GM23248 (cell line): Measurements from ENCODE around the gene SRSF11.

Source experiments
- EZH2 ChIP-seq: fragments of 200-600 bp; sonication (generic); IDR thresholded peaks from 2 replicates; pipeline ENCODE4 v1.6.1; 2018; ENCODE audit warnings: antibody characterized with exemption, mild to moderate bottlenecking; ENCODE audit not compliant: insufficient read depth, poor library complexity, severe bottlenecking
- EZH2phosphoT487 ChIP-seq: fragments of 200-600 bp; sonication (generic); IDR thresholded peaks from 2 replicates; pipeline ENCODE4 v1.6.1; 2018; ENCODE audit warnings: antibody characterized with exemption, moderate library complexity, mild to moderate bottlenecking, low read depth; ENCODE audit not compliant: insufficient read depth

DNA sequence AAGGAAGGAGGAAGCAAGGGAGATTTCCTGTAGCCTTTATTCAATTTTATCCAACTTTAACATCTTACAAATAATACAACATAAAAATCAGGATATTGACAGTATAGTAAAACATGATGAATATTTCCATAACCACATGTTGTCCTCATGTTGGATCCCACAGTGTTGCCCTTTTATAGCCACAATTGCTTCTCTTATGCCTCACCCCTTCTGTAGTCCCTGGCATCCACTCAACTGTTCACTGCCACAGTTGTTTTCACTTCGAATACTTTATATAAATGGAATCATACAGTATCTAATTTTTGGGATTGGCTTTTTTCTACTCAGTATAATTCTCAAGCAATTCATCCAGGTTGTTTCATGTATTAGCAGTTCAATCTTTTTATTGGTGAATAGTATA, 44.8 kb downstream of the SRSF11 start:
- TF ChIP-seq EZH2 (no peak), EZH2phosphoT487 (no peak)
